ENCODE measurements around the gene ABCC1. TPM values are rescaled to one million over a fixed set of nuclear protein-coding genes. Genes with fewer than 3 reads are reported as not detected.

Gene ABCC1
- total RNA-seq, 4 donors from 2014 or later, result 19.3 to 43.7 (median 26.2) TPM

DNA sequence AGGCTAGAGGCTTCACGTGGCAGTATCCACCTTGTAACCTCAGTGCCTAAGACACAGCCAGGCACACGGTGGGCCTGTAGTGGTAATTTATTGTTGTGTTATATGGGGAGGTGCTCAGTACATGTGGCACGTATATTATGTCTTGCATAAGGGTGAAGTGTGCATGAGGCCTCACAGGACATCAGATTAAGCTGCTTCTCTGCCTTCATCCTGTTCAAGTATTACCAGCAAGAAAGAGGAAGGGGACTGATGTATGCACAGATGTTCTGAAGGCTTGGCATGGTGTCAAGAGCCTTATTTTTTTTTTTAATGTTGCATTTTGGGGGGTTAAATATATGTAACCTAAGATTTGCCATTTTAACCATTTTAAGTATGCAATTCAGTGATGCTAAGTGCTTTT is 71.6 kb downstream of the ABCC1 start:
- ATAC-seq, result no peak
- no peaks in the 10 kb centered on the region for H3K9me3 ChIP-seq

DNA sequence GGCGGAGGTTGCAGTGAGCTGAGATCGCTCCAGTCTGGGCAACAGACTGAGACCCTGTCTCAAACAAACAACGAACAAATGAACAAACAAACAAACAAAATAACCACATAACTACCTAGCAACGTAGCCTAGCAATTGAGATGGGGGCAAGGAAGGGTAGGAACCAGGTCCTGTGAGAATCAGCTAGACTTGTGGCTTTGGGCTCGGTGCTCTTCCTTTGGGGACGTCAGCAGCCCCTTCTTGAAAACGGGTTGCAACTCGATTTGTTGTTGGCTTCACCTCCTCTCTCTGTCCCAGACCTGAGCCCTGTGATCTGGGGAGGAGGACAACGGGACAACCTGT is 72.2 kb downstream of the ABCC1 start:
- Histone ChIP-seq H3K4me1 (peaks cover 22 to 62% of the 10 kb centered on the region in 2 donors), H3K27ac (peak overlapping the region; percentile 81 to 95 (median 88)), H3K4me3 (no peak overlapping the region), H3K27me3 (no peaks in the 10 kb centered on the region), H3K9me3 (no peaks in the 10 kb centered on the region), H3K36me3 (peaks cover 0 to 16% of the 10 kb centered on the region in 2 donors)
- in situ Hi-C loops (cut with MboI; ENCODE audit: low sequenced_read_pairs in 4 of 4), result loop anchor here in 1 of 4 donors (10.0 to 25.0 kb wide), 2 partner anchors 67 to 134 kb away; partner anchors contain the start of gene CEP20
- ATAC-seq (no peak), DNase-seq (no peak)
- intact Hi-C loops (cut with DNase I; ENCODE audit: low total_unique reads), result no loop called here
- TF ChIP-seq POLR2A (IDR thresholded peaks at IDR 0.05), result no peak
- TF ChIP-seq, protein P1, sequence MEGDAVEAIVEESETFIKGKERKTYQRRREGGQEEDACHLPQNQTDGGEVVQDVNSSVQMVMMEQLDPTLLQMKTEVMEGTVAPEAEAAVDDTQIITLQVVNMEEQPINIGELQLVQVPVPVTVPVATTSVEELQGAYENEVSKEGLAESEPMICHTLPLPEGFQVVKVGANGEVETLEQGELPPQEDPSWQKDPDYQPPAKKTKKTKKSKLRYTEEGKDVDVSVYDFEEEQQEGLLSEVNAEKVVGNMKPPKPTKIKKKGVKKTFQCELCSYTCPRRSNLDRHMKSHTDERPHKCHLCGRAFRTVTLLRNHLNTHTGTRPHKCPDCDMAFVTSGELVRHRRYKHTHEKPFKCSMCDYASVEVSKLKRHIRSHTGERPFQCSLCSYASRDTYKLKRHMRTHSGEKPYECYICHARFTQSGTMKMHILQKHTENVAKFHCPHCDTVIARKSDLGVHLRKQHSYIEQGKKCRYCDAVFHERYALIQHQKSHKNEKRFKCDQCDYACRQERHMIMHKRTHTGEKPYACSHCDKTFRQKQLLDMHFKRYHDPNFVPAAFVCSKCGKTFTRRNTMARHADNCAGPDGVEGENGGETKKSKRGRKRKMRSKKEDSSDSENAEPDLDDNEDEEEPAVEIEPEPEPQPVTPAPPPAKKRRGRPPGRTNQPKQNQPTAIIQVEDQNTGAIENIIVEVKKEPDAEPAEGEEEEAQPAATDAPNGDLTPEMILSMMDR (IDR thresholded peaks at IDR 0.05 in 4 of 5, conservative IDR thresholded peaks at IDR 0.05 in 1 of 5), result no peak

More for the DNA sequence above, 71.6 kb downstream of the ABCC1 start:
- no peak for DNase-seq
- intact Hi-C loops (cut with DNase I; ENCODE audit: low total_unique reads) (no loop called here), in situ Hi-C loops (cut with MboI; ENCODE audit: low sequenced_read_pairs in 4 of 4) (loop anchor here in 1 of 4 donors (10.0 to 25.0 kb wide), 2 partner anchors 66 to 134 kb away; partner anchors contain the start of gene CEP20)
- Histone ChIP-seq H3K27me3 (no peaks in the 10 kb centered on the region), H3K4me1 (peaks cover 22 to 56% of the 10 kb centered on the region in 2 donors), H3K4me3 (no peak overlapping the region), H3K27ac (peak overlapping the region; percentile 81 to 95 (median 88)), H3K36me3 (peaks cover 0 to 19% of the 10 kb centered on the region in 2 donors)
- TF ChIP-seq, protein P1 (IDR thresholded peaks at IDR 0.05 in 4 of 5, conservative IDR thresholded peaks at IDR 0.05 in 1 of 5), result no peak
- TF ChIP-seq POLR2A (IDR thresholded peaks at IDR 0.05), result no peak

DNA sequence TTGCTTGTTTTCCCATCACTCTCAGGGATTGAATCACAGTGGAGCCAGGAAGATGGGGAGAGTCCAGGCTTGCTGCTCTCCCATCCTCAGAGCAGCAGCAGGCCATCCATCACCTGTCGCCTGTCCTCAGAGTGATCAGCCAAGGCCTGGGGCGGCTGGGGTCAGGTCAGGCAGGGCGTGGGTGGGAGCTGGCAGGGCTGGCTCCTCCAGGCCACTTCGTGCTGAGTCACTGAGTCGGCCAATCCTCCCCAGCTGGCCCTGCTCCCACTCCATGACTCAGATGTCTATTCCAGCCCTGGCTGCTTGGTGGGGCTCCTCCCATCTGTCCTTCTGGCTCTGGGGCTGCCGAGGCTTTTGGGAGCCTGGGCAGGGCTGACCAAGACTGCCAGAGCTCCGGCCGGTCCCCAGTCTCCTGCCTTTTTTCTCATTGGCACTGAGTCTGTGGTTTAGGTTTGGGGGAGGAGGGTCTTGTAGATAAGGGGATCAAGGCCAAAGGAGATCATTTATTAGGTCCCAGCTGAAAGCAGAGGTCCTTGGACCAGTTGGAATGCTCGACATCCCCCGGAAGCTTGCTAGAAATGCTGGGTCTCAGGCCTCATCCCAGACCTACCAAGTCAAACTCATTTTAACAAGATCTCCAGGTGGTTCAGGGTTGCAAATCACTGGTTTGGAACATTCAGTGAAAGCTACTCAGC is 72.7 kb downstream of the ABCC1 start:
- Histone ChIP-seq H3K27me3 (no peaks in the 10 kb centered on the region), H3K4me1 (peaks cover 22 to 64% of the 10 kb centered on the region in 2 donors), H3K4me3 (peak overlapping the region in 3 of 4 donors; percentile 8 to 38 (median 32)), H3K27ac (peak overlapping the region; percentile 81 to 95 (median 88)), H3K9me3 (no peaks in the 10 kb centered on the region), H3K36me3 (peaks cover 0 to 11% of the 10 kb centered on the region in 2 donors)
- in situ Hi-C loops (cut with MboI; ENCODE audit: low sequenced_read_pairs in 4 of 4), result loop anchor here in 1 of 4 donors (10.0 to 25.0 kb wide), 2 partner anchors 67 to 135 kb away; partner anchors contain the start of gene CEP20
- ATAC-seq, result peak; percentile 86 to 94
- peak; percentile 98 to 100 for DNase-seq
- intact Hi-C loops (cut with DNase I; ENCODE audit: low total_unique reads), result loop anchor here (1.0 to 2.0 kb wide), 3 partner anchors 38 to 133 kb away; partner anchors contain the start of genes ABCC1 and CEP20
- peak; percentile 46 to 52 for TF ChIP-seq POLR2A (IDR thresholded peaks at IDR 0.05)
- TF ChIP-seq, protein P1 (IDR thresholded peaks at IDR 0.05 in 4 of 5, conservative IDR thresholded peaks at IDR 0.05 in 1 of 5), result no peak

DNA sequence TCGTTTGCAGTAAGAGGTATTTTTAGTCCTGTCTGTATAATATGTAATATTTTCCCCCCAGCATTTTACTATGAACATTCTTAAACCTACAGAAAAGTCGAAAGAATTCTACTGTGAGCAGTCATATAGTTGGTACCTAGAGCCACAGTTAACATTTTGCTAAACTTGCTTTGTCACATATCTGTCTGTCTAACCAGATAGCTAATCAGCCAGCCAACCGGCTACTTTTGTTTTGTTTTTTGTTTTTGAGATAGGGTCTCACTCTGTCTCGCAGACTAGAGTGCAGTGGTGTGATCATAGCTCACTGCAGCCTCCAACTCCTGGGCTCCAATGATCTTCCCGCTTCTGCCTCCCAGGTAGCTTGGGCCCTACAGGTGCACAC is 73.3 kb downstream of the ABCC1 start:
- no peaks in the 10 kb centered on the region for H3K9me3 ChIP-seq
- in situ Hi-C loops (cut with MboI; ENCODE audit: low sequenced_read_pairs in 4 of 4) (loop anchor here in 1 of 4 donors (10.0 to 25.0 kb wide), 2 partner anchors 68 to 135 kb away; partner anchors contain the start of gene CEP20), intact Hi-C loops (cut with DNase I; ENCODE audit: low total_unique reads) (loop anchor here (1.0 to 2.0 kb wide), 3 partner anchors 38 to 134 kb away; partner anchors contain the start of genes ABCC1 and CEP20)
- peak overlapping the region in 3 of 4 donors; percentile 8 to 38 (median 32) for H3K4me3 ChIP-seq
- TF ChIP-seq, protein P1 (IDR thresholded peaks at IDR 0.05 in 4 of 5, conservative IDR thresholded peaks at IDR 0.05 in 1 of 5), result no peak
- no peak for TF ChIP-seq POLR2A (IDR thresholded peaks at IDR 0.05)
- no peak for ATAC-seq
- H3K36me3 ChIP-seq, result peaks cover 0 to 7% of the 10 kb centered on the region in 2 donors
- peak overlapping the region; percentile 81 to 95 (median 88) for H3K27ac ChIP-seq
- DNase-seq, result no peak
- H3K4me1 ChIP-seq, result peaks cover 26 to 68% of the 10 kb centered on the region in 2 donors
- no peaks in the 10 kb centered on the region for H3K27me3 ChIP-seq
